WI38 (cell line): ENCODE measurements around the gene OR51F2.
"Not testable (repeated sequence)": the region's sequence is repeated elsewhere in the genome, so short reads cannot be mapped to it uniquely, and the experiment has no call there.

Experiments
- H3K4me3 ChIP-seq: 2 replicates; pipeline ENCODE4 v1.5.1; 2011; ENCODE audit warnings: low read depth, mild to moderate bottlenecking, control low read depth, low read length
- TF ChIP-seq, protein P1 (sequence below): IDR thresholded peaks from 2 replicates; pipeline ENCODE4 v1.5.1; 2012; ENCODE audit warnings: low read depth, mild to moderate bottlenecking, control low read depth, low read length

The OR51F2 gene, protein sequence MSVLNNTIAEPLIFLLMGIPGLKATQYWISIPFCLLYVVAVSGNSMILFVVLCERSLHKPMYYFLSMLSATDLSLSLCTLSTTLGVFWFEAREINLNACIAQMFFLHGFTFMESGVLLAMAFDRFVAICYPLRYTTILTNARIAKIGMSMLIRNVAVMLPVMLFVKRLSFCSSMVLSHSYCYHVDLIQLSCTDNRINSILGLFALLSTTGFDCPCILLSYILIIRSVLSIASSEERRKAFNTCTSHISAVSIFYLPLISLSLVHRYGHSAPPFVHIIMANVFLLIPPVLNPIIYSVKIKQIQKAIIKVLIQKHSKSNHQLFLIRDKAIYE

DNA sequence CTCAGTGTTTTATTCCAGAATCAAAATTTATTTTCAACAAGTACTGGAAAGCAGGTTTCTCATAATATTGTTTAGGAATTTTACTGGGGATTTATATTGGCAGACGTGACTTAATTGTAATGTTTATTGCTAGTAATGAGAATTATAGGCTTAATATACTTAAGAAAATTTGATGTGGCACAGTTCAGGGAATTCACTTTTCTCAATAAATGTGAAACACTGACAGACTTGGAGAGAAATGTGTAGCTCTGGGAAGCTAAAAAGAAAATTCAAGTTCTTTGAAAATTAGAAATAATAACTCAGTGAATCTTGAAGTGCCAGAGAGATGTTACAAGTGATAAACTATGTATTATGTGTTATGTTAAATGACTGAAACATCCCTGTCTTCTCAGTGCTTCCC lies at the start of gene OR51F2:
OR51F2 (plus strand) TSS at position 301 of the 400 bp plus-strand sequence. CDS start 101 bp downstream, outside the sequence.
- TF ChIP-seq, protein P1, sequence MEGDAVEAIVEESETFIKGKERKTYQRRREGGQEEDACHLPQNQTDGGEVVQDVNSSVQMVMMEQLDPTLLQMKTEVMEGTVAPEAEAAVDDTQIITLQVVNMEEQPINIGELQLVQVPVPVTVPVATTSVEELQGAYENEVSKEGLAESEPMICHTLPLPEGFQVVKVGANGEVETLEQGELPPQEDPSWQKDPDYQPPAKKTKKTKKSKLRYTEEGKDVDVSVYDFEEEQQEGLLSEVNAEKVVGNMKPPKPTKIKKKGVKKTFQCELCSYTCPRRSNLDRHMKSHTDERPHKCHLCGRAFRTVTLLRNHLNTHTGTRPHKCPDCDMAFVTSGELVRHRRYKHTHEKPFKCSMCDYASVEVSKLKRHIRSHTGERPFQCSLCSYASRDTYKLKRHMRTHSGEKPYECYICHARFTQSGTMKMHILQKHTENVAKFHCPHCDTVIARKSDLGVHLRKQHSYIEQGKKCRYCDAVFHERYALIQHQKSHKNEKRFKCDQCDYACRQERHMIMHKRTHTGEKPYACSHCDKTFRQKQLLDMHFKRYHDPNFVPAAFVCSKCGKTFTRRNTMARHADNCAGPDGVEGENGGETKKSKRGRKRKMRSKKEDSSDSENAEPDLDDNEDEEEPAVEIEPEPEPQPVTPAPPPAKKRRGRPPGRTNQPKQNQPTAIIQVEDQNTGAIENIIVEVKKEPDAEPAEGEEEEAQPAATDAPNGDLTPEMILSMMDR: no peak
- no peak within 1 kb of the TSS for H3K4me3 ChIP-seq

DNA sequence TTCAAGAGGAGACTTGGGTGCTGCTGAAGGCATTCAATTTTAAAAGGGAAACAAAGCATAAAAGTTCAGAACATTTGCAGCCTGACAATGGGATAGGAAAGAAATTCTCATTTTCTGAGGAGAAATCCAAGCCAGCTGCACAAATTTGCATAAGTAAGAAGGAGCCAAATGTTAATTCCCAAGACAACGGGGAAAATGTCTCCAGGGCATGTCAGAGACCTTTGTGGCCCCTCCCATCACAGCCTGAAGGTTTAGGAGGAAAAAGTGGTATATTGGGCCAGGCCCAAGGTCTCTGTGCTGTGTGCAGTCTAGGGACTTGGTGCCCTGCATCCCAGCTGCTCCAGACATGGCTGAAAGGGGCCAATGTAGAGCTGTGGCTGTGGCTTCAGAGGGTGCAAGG lies 38.7 kb upstream of the OR51F2 start:
- TF ChIP-seq, protein P1: no peak
- H3K4me3 ChIP-seq: no peak overlapping the region

DNA sequence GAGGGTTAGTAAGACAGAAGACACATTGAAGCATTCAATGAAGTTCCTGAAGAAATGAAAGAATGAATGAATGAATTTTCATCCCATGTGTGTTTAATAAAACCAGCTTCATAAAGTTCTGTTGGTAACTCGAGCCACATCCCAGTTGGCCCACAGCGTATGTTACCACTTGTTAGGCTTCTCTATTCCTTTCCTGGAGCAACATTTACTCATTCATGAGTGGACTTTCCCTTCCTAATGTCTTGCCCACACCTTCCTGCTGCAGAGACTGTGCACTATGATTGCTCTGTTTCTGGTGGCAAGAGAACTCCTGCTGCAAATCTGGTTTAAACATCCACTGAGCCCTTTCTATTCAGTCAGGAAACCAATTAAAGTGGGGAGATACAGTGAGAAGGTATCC lies 23.9 kb upstream of the OR51F2 start:
- H3K4me3 ChIP-seq: no peak overlapping the region
- TF ChIP-seq, protein P1: no peak

DNA sequence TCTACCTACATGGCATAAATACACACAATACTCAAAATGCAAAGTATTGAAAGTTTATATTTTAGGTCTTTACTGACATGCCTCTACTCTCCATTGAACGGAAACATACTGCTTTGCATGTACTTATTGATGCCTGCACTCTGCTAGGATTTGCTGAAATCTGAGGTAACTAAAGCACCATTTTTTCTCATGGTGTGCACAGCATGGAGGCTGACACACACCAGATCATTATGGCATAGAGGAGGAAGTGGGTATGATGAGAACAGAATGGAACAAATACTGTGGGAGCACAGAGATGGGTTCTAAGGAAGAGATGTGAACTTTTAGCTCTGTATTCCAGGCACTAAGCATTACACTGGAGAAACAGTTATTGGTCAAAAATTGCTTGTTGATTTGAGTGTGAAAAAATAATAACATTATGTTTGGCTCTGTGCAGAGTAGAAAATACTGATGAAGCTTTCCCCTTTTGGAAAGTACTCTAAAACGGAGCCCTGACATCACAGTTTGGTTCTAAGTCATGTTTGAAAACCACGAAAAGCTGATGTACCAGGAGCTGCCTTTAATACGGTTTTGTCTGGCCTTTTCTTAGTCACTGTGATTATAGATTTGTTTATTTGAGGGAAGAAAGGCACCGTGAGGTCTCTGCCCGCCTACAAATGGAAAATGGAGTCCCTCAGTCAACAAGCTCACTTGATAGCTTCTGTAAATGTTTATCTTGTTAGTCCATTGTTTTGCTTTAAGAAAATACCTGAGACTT lies 22.5 kb upstream of the OR51F2 start:
- TF ChIP-seq, protein P1: no peak

DNA sequence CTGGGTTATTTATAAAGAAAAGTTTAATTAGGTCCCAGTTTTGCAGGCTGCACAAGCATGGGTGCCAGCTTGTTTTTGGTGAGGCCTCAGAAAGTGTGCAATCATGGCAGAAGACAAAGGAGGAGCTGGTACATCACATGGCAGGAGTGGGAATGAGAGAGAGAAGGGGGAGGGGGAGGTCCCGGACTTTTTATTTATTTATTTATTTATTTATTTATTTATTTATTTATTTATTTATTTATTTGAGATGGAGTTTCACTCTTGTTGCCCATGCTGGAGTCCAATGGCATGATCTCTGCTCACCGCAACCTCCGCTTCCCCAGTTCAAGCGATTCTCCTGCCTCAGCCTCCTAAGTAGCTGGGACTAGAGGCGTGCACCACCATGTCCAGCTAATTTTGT lies 19.8 kb upstream of the OR51F2 start:
- H3K4me3 ChIP-seq: not testable (repeated sequence)

More for the DNA sequence above, 22.5 kb upstream of the OR51F2 start:
- H3K4me3 ChIP-seq: no peak overlapping the region

DNA sequence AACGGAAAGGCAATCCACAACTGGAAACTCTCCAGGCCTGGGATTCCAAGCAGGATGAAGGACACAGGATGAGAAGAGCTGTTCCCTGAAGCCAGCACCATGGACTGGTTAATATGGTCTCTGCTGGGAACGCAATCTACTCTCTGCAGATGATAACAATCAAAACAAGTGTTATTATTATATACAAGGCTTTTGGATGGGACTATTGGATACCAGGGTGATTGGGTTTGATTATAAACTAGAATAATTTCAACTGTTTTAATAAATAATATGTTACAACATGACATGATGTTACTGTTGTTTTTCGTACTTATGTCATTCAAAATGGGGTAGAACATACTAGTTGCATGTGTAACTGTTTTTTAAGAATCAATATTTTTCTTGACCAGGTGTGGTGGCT lies 16.8 kb upstream of the OR51F2 start, which contains the start of gene OR52R1:
OR52R1 (minus strand) TSS at position 101 of the 400 bp plus-strand sequence; CDS start at position 101, 0 bp downstream.
- TF ChIP-seq, protein P1: no peak
- no peak within 1 kb of the TSS for H3K4me3 ChIP-seq

DNA sequence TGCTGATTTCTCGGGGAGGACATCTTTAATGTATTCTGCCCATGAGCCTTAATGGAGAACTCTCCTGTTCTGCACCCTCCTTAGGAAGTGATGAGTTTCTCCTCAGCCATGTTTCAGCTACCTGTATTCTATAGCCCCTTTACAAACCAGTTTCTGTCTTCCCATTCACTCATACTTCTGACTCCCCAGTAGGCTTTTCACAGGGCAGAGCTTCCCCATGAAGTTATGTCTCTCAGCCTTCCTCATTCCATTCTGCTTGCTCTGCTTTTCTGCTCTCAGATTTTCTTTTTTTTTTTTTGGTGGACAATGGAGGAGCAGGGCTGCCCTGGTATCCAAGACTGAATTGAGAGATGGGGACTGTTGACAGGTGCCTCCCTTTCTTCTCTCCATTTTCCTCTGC lies 12.6 kb upstream of the OR51F2 start:
- TF ChIP-seq, protein P1: no peak
- no peak overlapping the region for H3K4me3 ChIP-seq
